GM18517 (cell line): ENCODE data around the gene KCNC4.

ENCODE experiments used
- ATAC-seq: cut with Tn5 transposase; IDR thresholded peaks from one replicate; pipeline ENCODE4 v1.9.1; 2021; ENCODE audit warnings: mild to moderate bottlenecking, moderate library complexity; ENCODE audit not compliant: unreplicated experiment

The KCNC4 gene

GRCh38 chr1:110250749-110251148, 40.6 kb downstream of the KCNC4 start:
- no peak for ATAC-seq

DNA sequence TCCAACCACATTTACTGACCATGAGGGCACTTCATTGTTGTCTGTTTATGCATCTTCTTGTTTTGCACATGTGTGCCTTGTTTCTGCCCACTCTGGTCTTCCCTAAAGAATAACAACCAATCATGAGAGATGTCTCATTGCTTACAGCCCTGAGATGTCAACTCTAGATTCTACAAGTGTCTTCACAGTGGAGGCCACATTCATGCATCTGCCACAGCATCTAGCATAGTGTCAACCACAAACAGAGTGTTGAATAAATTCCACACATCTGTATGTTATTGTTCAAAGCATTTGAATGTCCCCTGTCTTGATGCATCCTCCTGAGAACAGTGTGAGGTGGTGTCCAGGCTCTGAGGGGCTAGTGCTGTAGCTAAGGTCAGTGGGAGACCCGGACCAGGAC, 43.1 kb downstream of the KCNC4 start:
- no peak for ATAC-seq

GRCh38 chr1:110254604-110255391, 44.7 kb downstream of the KCNC4 start:
- ATAC-seq = no peak

DNA sequence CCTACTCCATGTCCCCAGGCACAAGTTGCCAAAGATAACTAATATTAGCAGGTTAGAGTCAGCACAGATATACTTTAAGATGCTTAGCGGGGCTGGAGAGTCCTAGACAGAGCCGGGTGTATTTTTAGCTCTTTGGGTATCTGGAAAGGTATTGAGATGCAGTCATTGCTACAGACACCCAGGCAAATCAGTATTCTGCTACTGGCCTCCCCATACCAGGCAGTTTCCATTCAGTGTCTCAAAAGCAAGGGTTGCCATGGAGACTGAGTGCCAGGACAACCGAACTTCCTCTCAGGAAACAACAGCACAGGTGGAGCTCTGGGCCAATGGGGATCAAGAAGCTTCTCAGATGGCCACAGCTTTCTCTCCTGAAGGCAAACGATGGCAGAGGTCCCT, 45.3 kb downstream of the KCNC4 start:
- ATAC-seq = peak; percentile 61

DNA sequence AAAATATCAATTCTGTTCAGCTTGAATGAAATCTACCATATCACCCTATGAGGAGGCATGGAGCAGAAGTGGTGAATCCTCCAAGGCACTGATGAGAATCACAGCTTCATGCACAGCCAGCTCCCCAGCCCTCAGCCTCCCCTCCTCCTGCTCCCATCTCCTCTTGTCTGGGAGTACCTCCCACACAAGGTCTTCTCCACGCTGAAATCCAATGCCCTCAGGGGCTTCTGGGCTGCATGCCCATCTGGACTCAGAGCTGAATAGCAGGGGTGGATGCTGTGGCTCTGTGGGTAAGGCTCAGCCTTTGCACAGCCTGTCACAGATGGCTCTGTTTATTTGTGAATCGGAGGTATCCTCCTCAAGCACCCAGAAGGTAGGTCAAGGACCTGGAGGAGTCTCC, 48.6 kb downstream of the KCNC4 start:
- ATAC-seq = no peak

DNA sequence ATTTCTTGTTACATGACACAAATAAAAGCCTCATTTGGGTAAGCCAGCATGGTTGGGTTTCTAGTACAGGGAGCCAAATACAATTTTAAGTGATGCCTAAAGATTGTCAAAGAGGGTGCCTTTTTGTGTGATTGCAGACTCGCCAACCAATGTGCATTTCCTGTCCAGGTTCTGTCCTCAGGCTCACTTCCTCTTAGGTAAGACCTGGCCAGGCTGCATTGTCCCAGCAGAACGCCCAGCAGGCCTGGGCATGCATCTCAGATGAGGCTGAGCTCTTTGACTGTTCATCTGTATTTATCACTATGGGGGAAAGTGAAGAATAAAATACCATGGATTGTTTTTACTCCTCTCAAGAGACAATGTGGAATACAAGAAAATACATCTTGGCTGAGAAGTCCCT, 49.7 kb downstream of the KCNC4 start:
- no peak for ATAC-seq
